CD4-positive, alpha-beta T cell treated with Interleukin-15 for 1 hour (primary cell): ENCODE data around the gene NCLN.
A peak's percentile ranks its signal among the peaks of the same experiment; 100 is the strongest.
"Not testable (repeated sequence)": the region's sequence is repeated elsewhere in the genome, so short reads cannot be mapped to it uniquely, and the experiment has no call there.

Experiments
- DNase-seq: peaks from one replicate; pipeline ENCODE4 v3.0.0-alpha.2; 2020

The NCLN gene

DNA sequence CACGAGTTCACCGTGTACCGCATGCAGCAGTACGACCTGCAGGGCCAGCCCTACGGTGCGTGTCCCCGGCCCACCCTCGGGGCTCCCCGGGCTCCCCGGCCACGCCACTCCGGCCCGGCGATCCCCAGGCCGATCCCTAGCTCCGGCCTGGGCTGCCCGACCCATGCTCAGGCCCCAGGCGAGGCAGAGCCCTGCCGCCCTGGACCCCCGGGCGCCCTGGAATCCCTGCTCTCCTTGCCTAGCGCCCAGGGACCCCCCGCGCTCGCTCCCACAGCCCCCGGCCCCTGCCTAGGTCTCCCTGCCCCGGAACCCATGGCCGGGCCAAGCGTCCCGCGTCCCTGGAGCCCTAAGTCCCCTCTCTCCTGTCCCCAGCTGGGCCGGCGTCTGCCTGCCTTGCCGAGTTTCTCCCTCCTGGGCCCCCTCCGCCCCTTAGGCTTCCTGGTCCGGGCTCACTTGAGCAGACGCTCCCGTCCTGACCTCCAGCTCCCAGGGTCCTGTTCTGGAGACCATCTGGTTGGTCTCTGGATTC is 494 bp downstream of the NCLN start:
- DNase-seq = no peak

DNA sequence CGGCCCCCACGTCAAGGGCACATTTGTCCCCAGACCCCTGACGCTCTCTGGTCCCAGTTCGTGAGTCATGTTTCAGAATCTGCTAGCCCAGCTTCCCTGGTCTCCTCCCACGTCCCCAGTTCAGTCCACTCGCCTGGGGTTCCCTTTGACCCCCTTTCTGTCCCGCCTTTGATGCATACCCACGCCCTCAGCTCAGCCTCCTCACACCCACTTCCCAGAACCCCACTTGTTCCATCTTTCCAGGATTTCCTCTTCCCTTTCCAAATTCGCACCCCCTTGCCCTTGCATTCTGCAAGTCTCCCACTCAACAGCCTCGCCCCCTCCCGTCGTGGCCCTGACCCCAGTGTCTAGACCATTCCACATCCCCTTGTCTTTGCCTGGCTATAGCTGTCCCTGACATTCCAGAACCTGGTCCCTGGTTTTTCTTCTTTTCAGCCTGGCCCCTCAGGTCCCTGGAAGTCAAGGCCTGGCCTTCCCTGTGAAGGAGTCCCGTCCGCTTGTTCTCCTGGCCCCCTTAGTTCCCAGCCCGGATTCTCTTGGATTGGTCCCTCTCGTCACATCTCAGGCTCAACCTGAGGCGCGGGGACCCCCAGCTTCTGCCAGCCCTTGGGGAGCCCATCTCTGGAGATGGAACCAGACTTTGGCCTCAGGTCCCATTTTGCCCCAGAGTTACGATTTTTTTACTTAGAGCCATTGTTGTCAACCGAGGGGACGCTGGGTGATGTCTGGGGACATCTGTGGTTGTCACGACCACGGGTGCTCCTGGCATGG is 1.3 kb downstream of the NCLN start:
- DNase-seq = no peak

DNA sequence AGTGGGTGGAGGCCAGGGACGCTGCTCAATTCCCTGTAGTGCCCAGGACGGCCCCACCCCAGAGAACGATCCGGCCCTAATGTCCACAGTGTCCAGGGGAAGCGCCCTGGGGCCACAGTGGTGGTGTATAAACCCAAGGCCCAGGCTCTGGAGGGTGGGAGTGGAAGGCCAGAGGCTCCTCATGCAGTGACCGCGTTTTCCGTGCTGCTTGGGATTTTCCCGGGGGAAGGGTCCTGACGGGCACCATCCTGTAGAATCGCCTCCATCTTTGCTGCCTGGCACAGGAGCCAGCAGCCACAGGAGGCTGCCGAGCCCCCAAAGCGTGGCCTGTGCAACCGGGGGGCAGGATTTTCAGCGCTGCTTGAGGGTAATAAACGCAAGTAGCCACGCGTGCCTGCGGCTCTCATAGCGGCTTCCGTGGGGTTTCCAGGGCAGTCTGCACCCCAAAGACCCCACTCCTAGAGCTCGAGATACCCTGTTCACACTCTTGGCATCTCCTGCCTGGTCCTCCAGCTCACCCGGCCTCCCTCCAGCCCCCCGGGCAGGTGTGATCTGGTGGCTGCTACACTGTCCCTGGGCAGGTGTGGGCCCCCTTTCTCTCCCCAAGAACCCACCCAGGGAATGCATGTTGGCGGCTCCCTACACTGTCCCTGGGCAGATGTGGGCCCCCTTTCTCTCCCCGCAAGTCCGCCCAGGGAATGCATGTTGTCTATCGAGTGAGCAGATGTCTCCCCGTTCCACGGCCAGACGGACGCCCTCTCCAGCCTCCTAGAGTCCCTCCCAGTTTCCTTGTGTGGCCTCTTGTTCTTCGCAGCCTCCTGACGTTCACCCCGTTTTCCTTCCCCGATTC is 2.2 kb downstream of the NCLN start:
- no peak for DNase-seq

- DNase-seq = no peak
Observed at GRCh38 chr19:3188627-3189596, 3.2 kb downstream of the NCLN start.

GRCh38 chr19:3189702-3190469 is 4.2 kb downstream of the NCLN start:
- no peak for DNase-seq

- DNase-seq = no peak
Observed at GRCh38 chr19:3190470-3190770, 4.7 kb downstream of the NCLN start.

DNA sequence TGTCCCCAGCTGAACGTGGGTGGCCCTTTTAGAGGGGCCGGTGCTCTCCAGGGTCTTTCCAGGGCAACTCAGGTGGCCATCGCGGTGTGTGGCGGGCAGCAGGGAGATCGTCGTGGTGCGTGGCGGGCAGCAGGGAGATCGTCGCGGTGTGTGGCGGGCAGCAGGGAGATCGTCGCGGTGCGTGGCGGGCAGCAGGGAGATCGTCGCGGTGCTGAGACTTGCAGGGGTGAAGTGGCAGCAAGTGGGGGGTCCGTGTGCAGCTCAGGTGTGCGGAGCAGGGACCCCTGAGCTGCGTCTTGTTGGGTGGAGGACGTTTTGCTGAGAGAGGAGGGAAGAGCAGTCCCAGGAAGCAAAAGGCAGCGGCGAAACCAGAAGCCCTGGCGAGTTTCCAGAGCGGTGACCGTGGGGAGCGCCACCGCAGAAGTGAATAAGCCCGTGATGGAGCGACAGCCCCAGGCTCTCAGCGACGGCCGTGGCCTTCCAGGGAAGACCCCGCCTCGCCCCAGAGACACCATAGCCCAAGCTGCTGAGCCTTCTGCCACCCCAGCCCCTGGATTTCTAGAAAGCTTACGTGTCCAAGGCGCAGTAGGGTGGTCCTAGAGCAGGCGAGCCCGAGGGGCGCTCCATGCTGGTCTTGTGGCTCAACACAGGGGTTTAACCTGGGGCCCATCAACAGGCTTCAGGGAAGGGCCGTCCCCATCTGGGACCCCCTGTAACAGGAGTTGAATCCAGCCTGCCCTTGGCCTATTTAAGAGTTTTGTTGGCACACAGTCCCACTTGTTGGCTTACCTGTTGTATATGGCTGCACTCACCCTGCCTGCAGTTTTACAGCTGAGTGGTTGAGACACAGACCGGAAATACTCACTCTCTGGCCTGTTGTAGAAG is 5.4 kb downstream of the NCLN start:
- no peak for DNase-seq

GRCh38 chr19:3191806-3192104 is 6.0 kb downstream of the NCLN start:
- DNase-seq = not testable (repeated sequence)

DNA sequence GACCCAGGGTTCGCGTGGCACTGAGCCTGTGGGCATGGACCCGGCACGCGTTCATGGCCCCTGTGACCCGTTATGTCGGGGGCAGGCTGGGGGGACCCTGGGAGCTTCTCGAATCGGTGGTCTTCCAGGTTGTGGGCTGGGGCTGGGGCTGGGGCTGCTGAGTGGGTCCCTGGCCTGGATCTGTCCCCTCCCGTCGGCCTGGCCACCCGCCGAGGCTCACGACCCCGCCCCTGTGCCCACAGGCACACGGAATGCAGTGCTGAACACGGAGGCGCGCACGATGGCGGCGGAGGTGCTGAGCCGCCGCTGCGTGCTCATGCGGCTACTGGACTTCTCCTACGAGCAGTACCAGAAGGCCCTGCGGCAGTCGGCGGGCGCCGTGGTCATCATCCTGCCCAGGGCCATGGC is 6.5 kb downstream of the NCLN start:
- DNase-seq = no peak

GRCh38 chr19:3192684-3193083 is 7.0 kb downstream of the NCLN start:
- no peak for DNase-seq

GRCh38 chr19:3193256-3194105 is 7.8 kb downstream of the NCLN start:
- peak; percentile 33 for DNase-seq

DNA sequence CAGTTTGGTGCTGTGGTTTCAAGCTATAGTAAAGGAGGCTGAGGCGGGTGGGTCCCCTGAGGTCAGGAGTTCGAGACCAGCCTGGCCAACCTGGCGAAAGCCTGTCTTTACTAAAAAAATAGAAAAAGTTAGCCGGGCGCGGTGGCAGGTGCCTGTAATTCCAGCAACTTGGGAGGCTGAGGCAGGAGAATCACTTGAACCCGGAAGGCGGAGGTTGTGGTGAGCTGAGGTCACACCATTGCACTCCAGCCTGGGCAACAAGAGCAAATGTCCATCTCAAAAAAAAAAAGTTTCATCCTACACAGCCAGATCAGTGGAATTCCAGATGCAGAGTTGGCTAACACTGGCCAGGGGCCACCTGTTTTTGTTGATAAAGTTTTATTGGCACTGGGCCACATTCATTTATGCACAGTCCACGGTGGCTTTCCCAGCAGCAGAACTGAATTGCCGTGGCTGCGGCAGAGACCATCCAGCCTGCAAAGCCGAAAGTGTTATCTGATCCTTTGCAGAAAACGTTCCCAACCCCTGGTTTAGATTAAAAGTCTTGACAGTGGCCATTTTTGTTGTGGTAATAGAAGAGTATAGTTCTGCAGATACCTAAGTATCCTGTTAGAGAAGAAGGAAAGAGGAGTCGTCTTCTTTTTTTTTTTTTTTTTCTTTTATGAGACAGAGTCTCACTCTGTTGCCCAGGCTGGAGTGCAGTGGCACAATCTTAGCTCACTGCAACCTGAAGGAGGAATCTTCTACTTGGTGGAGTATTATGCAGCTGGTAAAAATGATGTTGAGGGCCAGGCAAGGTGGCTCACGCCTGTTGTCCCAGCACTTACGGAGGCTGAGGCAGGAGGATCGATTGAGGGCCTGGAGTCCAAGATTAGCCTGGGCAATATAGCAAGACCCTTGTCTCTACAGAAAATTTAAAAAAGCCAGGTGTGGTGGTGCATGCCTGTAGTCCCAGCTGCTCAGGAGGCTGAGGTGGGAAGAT is 8.7 kb downstream of the NCLN start:
- DNase-seq = no peak

- no peak for DNase-seq
Observed at GRCh38 chr19:3196064-3196932, 10.6 kb downstream of the NCLN start.

GRCh38 chr19:3196933-3197205 is 11.1 kb downstream of the NCLN start:
- no peak for DNase-seq

DNA sequence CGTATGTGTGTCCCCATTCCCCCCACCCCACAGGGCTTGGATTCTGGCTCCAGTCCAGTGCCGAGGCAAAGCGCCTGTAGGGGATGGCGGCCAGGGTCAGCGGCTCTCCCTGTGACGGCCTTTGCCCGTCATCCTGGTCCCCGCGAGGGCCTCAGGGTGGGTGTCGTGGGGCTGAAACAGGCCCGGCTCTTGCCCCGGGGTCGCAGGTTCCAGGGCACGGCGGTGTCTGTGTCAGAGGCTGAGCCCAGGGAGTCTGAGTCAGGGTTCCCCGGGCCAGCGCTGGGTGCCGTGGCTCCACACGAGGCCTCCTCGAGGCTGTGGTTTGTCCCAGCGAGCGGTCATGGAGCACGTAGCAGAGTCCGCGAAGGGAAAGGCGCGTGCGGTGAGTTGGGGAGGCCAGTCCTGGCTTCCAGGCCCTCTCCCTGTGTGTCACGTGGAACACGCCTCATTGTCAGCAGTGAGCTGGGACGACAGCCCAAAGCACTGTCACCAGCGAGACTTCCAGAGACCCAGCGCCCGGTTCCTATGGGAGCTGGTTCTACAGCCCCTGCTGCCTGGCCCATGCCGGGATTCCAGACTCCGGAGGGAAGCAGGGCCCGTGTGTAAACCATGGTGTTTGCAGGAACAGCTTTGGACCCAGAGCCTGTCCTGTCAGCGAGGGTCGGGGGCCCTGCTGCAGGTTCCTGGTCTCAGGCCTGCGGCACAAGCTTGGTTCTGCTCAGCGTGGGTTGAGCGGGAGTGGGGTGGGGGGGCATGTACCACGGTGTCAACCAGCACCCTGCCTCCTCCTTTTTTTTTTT is 13.4 kb downstream of the NCLN start:
- DNase-seq = no peak

DNA sequence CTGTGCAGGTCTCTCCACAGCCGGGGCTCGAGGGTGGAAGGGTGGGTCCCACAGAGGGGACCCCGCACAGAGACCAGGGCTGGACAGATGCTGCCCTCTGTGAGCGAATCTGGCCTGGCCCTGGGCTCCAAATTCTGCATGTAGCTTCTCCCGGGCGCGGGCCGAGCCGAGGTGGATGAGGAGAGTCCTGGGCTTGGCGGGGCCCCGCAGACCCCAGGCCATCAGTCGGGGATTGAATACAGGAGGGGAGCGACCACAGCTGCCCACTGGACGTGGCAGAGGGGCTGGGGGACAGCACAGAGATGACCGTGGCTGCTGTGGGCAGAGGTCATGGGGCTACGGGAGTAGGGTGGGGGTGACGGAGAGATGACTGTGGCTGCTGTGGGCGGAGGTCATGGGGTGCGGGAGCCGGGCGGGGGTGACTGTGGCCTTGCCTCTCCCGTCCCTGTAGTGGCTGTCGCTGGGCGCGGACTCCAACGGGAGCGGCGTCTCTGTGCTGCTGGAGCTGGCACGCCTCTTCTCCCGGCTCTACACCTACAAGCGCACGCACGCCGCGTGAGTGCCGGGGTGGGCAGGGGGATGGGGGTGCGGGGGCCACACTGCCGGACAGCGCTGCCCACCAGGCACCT is 15.5 kb downstream of the NCLN start:
- no peak for DNase-seq

DNA sequence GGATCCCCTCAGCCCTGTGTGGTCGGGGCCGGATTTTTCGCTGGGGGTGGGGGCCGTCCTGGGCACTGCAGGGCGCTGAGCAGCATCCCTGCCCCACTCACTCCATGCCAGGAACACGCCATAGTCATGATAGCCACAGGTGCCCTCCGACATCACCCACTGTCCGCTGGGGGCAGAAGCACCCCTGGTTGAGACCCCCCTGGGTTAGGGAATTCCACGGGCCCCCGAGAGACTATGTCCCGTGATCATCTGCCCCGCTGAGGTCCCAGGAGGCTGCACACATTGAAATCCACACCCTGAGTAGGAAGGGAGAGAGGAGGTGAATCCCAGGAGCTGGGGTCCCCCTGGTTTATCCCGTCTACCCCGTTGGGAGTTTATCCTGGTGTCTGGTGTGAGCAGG is 16.2 kb downstream of the NCLN start:
- no peak for DNase-seq
